ENCODE data around the gene RNF114. TPM values are rescaled to one million over a fixed set of nuclear protein-coding genes. Genes with fewer than 3 reads are reported as not detected.

RNF114 gene
- total and polyA plus RNA-seq, 4 donors, result 30.9 to 87.9 (median 40.9) TPM

GRCh38 chr20:49888212-49889000 is 47.8 kb upstream of the RNF114 start:
- Histone ChIP-seq H3K36me3 (ENCODE audit: control insufficient read depth in 4 of 4, insufficient read depth in 3 of 4, low read depth in 1 of 4, low read length in 3 of 4) (peaks cover 2 to 24% (median 9%) of the 10 kb centered on the region in 4 donors), H3K9ac (ENCODE audit: low read depth in 1 of 2, low read length in 2 of 2) (no peak overlapping the region), H3K4me3 (ENCODE audit: low read depth in 1 of 3, low read length in 3 of 3) (no peak overlapping the region), H3K27ac (ENCODE audit: low read depth in 1 of 2, low read length in 2 of 2) (peak overlapping the region in 1 of 2 donors; percentile 11), H3K27me3 (ENCODE audit: control insufficient read depth in 4 of 4, insufficient read depth in 4 of 4, low read length in 3 of 4) (no peaks in the 10 kb centered on the region), H3K9me3 (ENCODE audit: control insufficient read depth in 4 of 4, low read length in 3 of 4) (no peaks in the 10 kb centered on the region), H3K4me1 (ENCODE audit: control insufficient read depth in 4 of 4, insufficient read depth in 4 of 4, low read length in 3 of 4) (peaks cover 13 to 34% (median 22%) of the 10 kb centered on the region in 4 donors)
- TF ChIP-seq, protein P1, sequence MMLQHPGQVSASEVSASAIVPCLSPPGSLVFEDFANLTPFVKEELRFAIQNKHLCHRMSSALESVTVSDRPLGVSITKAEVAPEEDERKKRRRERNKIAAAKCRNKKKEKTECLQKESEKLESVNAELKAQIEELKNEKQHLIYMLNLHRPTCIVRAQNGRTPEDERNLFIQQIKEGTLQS (IDR thresholded peaks at IDR 0.05), result no peak
- TF ChIP-seq CTCF (IDR thresholded peaks at IDR 0.05; ENCODE audit: low read depth, low read length, missing input control), result peak; percentile 63
- no peak for TF ChIP-seq EGR1 (IDR thresholded peaks at IDR 0.05; ENCODE audit: low read depth in 2 of 2)
- no peak for TF ChIP-seq RXRA (IDR thresholded peaks at IDR 0.05)
- TF ChIP-seq SP1 (IDR thresholded peaks at IDR 0.05), result no peak
- TF ChIP-seq, protein P2, sequence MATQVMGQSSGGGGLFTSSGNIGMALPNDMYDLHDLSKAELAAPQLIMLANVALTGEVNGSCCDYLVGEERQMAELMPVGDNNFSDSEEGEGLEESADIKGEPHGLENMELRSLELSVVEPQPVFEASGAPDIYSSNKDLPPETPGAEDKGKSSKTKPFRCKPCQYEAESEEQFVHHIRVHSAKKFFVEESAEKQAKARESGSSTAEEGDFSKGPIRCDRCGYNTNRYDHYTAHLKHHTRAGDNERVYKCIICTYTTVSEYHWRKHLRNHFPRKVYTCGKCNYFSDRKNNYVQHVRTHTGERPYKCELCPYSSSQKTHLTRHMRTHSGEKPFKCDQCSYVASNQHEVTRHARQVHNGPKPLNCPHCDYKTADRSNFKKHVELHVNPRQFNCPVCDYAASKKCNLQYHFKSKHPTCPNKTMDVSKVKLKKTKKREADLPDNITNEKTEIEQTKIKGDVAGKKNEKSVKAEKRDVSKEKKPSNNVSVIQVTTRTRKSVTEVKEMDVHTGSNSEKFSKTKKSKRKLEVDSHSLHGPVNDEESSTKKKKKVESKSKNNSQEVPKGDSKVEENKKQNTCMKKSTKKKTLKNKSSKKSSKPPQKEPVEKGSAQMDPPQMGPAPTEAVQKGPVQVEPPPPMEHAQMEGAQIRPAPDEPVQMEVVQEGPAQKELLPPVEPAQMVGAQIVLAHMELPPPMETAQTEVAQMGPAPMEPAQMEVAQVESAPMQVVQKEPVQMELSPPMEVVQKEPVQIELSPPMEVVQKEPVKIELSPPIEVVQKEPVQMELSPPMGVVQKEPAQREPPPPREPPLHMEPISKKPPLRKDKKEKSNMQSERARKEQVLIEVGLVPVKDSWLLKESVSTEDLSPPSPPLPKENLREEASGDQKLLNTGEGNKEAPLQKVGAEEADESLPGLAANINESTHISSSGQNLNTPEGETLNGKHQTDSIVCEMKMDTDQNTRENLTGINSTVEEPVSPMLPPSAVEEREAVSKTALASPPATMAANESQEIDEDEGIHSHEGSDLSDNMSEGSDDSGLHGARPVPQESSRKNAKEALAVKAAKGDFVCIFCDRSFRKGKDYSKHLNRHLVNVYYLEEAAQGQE (IDR thresholded peaks at IDR 0.05), result no peak
- TF ChIP-seq RAD21 (IDR thresholded peaks at IDR 0.05), result peak; percentile 72 to 81
- TF ChIP-seq ZBTB33 (IDR thresholded peaks at IDR 0.05), result no peak
- no peak for TF ChIP-seq FOXA1 (IDR thresholded peaks at IDR 0.05)
- no peak for TF ChIP-seq YY1 (IDR thresholded peaks at IDR 0.05)
- TF ChIP-seq JUND (IDR thresholded peaks at IDR 0.05), result no peak
- peak; percentile 65 for DNase-seq (ENCODE audit: low spot score)
- 63% methylated on average over 18 of the region's 18 CpGs for WGBS
